CD4-positive, alpha-beta T cell treated with Interferon gamma for 1 hour (primary cell): ENCODE measurements around the gene FBN3.
"Not testable (repeated sequence)": the region's sequence is repeated elsewhere in the genome, so short reads cannot be mapped to it uniquely, and the experiment has no call there.

ENCODE experiments used
- DNase-seq: peaks from one replicate; pipeline ENCODE4 v3.0.0-alpha.2; 2020

The FBN3 gene

GRCh38 chr19:8149261-8150094, at the start of gene FBN3:
TSS of gene FBN3 (minus strand) at chr19:8149592. CDS start at chr19:8147480, 2,112 bp downstream.
- no peak for DNase-seq

- no peak for DNase-seq
Observed at GRCh38 chr19:8196271-8196927, 47.0 kb upstream of the FBN3 start.

- DNase-seq: peak; percentile 59
Observed at GRCh38 chr19:8194528-8195267, 45.3 kb upstream of the FBN3 start.

GRCh38 chr19:8192221-8192820, 42.9 kb upstream of the FBN3 start:
- DNase-seq: no peak

GRCh38 chr19:8185343-8186068, 36.1 kb upstream of the FBN3 start:
- DNase-seq: no peak

- no peak for DNase-seq
Observed at GRCh38 chr19:8184274-8184673, 34.9 kb upstream of the FBN3 start.

GRCh38 chr19:8180018-8180417, 30.6 kb upstream of the FBN3 start:
- DNase-seq: no peak

- DNase-seq: no peak
Observed at GRCh38 chr19:8174706-8175105, 25.3 kb upstream of the FBN3 start.

GRCh38 chr19:8168537-8168936, 19.1 kb upstream of the FBN3 start:
- DNase-seq: no peak

- DNase-seq: no peak
Observed at GRCh38 chr19:8167985-8168384, 18.6 kb upstream of the FBN3 start.

GRCh38 chr19:8163759-8164158, 14.4 kb upstream of the FBN3 start:
- no peak for DNase-seq

- peak; percentile 30 for DNase-seq
Observed at GRCh38 chr19:8161135-8161646, 11.8 kb upstream of the FBN3 start.

GRCh38 chr19:8159322-8159721, 9.9 kb upstream of the FBN3 start:
- not testable (repeated sequence) for DNase-seq

GRCh38 chr19:8158411-8159074, 9.2 kb upstream of the FBN3 start:
- DNase-seq: peak; percentile 56

- DNase-seq: no peak
Observed at GRCh38 chr19:8155318-8155717, 5.9 kb upstream of the FBN3 start.

- DNase-seq: not testable (repeated sequence)
Observed at GRCh38 chr19:8154014-8154413, 4.6 kb upstream of the FBN3 start.

- no peak for DNase-seq
Observed at GRCh38 chr19:8151767-8152035, 2.3 kb upstream of the FBN3 start.

GRCh38 chr19:8150998-8151766, 1.8 kb upstream of the FBN3 start:
- no peak for DNase-seq

- DNase-seq: no peak
Observed at GRCh38 chr19:8150178-8150865, 930 bp upstream of the FBN3 start.
